ENCODE data around the gene OR6K3.

The OR6K3 gene, protein sequence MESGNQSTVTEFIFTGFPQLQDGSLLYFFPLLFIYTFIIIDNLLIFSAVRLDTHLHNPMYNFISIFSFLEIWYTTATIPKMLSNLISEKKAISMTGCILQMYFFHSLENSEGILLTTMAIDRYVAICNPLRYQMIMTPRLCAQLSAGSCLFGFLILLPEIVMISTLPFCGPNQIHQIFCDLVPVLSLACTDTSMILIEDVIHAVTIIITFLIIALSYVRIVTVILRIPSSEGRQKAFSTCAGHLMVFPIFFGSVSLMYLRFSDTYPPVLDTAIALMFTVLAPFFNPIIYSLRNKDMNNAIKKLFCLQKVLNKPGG

DNA sequence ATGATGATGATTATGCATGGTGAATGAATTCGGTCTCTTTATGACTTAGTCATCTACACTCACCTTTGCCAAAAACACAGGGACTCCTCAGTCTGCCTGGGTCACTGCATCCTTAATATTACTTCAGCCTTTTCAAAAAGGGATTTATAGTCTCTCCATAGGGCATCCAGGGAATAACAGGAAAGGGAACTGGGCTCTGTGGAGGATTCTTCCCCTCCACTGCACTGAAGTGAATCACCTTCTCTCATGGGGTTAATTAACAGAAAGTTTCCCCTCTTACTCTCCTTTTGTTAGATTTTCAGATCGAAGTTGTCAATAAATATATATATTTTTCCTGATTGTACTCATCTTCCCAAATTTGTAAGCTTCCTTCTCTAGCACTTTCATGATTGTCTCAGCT lies at the start of gene OR6K3:
Gene OR6K3, minus strand, starts transcription at position 101 of the 400 bp plus-strand sequence. CDS start 2,605 bp downstream, outside the sequence.
- Histone ChIP-seq H3K27ac (no peak within 1 kb of the TSS), H3K4me3 (ENCODE audit: low read depth, low read length) (no peak within 1 kb of the TSS), H3K36me3 (no peaks in the 10 kb centered on the region), H3K9me3 (ENCODE audit: severe bottlenecking) (no peaks in the 10 kb centered on the region), H3K27me3 (ENCODE audit: insufficient read depth, low read depth, severe bottlenecking) (peaks cover 78% of the 10 kb centered on the region)
- no peak for DNase-seq
- TF ChIP-seq, protein P1, sequence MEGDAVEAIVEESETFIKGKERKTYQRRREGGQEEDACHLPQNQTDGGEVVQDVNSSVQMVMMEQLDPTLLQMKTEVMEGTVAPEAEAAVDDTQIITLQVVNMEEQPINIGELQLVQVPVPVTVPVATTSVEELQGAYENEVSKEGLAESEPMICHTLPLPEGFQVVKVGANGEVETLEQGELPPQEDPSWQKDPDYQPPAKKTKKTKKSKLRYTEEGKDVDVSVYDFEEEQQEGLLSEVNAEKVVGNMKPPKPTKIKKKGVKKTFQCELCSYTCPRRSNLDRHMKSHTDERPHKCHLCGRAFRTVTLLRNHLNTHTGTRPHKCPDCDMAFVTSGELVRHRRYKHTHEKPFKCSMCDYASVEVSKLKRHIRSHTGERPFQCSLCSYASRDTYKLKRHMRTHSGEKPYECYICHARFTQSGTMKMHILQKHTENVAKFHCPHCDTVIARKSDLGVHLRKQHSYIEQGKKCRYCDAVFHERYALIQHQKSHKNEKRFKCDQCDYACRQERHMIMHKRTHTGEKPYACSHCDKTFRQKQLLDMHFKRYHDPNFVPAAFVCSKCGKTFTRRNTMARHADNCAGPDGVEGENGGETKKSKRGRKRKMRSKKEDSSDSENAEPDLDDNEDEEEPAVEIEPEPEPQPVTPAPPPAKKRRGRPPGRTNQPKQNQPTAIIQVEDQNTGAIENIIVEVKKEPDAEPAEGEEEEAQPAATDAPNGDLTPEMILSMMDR (IDR thresholded peaks at IDR 0.05; ENCODE audit: low read depth, low read length): no peak

DNA sequence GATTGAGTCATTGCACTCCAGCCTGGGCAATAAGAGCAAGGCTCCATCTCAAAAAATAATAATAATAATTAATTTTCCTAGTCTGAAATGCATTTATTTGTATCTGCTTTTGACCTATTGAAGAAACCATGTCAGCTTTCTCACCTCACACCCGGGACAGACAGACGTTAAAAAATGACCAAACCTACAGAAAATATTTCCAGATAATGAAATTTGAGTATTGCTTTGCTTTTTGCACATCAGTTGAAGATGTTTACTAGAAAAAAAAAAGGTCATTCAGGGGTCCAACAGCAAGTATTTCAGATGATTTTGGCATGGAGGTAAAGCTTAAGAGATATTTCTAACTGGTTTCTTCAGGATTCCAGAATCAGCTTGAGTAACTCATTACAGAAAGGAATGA lies 33.9 kb upstream of the OR6K3 start, which contains the start of gene OR6K6:
Gene OR6K6, plus strand, starts transcription at position 301 of the 400 bp plus-strand sequence. CDS start 168 bp downstream, outside the sequence.
- Histone ChIP-seq H3K27me3 (ENCODE audit: insufficient read depth, low read depth, severe bottlenecking) (peaks cover 65% of the 10 kb centered on the region), H3K36me3 (no peaks in the 10 kb centered on the region), H3K4me3 (ENCODE audit: low read depth, low read length) (no peak within 1 kb of the TSS), H3K9me3 (ENCODE audit: severe bottlenecking) (no peaks in the 10 kb centered on the region), H3K27ac (no peak within 1 kb of the TSS)
- no peak for DNase-seq
- TF ChIP-seq, protein P1 (IDR thresholded peaks at IDR 0.05; ENCODE audit: low read depth, low read length): no peak

DNA sequence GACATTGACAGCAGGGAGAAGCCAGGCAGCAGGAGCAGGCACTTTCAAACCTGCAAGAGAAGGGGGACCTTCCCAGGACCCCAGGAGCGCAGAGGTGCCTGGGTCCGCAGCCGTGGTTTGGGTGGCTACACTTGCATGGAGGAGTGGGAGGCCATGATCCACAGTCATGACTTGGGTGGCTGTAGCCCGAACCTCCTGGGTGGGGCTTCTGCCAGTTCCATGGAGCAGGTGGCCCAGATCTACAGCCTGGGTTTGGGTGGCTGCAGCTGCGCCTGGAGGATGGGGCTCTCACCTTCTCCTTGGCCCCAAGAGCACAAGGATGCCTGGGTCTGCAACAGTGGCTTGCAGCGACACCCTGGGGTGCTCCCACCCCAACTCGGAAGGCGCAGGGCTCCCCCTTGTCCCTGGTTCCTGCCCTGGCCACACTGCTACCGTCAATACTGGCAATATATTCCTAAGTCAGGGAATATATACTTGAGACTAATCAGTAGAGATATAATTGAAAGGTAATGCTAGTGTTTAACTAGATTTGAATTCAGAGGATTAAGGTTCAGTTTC lies 31.7 kb upstream of the OR6K3 start:
- Histone ChIP-seq H3K36me3 (no peaks in the 10 kb centered on the region), H3K4me3 (ENCODE audit: low read depth, low read length) (no peak overlapping the region), H3K27ac (no peak overlapping the region), H3K27me3 (ENCODE audit: insufficient read depth, low read depth, severe bottlenecking) (peaks cover 79% of the 10 kb centered on the region), H3K9me3 (ENCODE audit: severe bottlenecking) (no peaks in the 10 kb centered on the region)
- TF ChIP-seq, protein P1 (IDR thresholded peaks at IDR 0.05; ENCODE audit: low read depth, low read length): no peak
- DNase-seq: no peak

DNA sequence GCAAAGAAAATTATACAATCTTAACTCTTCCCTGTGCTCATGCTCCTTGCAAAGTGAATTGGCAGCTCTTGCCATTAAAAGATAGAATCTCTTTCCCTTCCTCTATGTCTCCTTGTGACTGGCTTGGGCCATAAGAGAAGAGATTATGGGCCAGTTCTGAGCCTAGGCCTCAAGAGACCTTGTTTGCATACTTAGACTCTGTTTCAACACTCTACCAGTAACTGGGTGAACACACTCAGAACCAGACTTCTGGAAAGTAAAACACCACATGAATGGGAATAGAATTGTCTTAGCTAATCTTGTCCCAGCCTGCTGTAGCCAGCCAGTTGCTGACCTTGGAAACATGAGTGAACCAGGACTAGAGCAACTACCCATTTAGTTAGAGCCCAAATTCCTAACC lies 15.3 kb upstream of the OR6K3 start:
- H3K9me3 ChIP-seq (ENCODE audit: severe bottlenecking): no peaks in the 10 kb centered on the region
- TF ChIP-seq, protein P1 (IDR thresholded peaks at IDR 0.05; ENCODE audit: low read depth, low read length): no peak
- peaks cover 81% of the 10 kb centered on the region for H3K27me3 ChIP-seq (ENCODE audit: insufficient read depth, low read depth, severe bottlenecking)
- no peak overlapping the region for H3K27ac ChIP-seq
- no peaks in the 10 kb centered on the region for H3K36me3 ChIP-seq
- DNase-seq: no peak
- no peak overlapping the region for H3K4me3 ChIP-seq (ENCODE audit: low read depth, low read length)

DNA sequence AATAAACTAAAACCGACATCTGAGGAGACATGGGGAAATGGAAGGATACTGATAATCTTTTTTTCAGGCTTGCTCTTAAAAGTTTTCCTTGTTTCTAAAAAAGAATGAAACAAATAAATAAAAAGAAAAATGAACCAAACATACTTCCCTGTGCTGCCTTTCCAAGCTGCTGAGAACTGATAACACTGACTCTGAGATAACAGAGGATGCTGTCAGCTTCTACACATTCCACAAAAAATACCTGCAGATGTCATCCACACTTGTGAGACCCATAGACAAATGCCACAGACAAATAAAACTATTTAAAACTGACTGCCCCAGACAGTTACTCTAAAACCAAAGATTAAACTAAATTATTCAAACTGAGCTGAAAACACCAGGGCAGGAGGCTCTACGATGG lies 12.0 kb upstream of the OR6K3 start:
- TF ChIP-seq, protein P1 (IDR thresholded peaks at IDR 0.05; ENCODE audit: low read depth, low read length): no peak
- Histone ChIP-seq H3K9me3 (ENCODE audit: severe bottlenecking) (no peaks in the 10 kb centered on the region), H3K27ac (no peak overlapping the region), H3K36me3 (no peaks in the 10 kb centered on the region), H3K4me3 (ENCODE audit: low read depth, low read length) (no peak overlapping the region), H3K27me3 (ENCODE audit: insufficient read depth, low read depth, severe bottlenecking) (peaks cover 59% of the 10 kb centered on the region)
- DNase-seq: no peak
